ENCODE results near the gene CTSE.
A peak's percentile ranks its signal among the peaks of the same experiment; 100 is the strongest.

Gene CTSE

DNA sequence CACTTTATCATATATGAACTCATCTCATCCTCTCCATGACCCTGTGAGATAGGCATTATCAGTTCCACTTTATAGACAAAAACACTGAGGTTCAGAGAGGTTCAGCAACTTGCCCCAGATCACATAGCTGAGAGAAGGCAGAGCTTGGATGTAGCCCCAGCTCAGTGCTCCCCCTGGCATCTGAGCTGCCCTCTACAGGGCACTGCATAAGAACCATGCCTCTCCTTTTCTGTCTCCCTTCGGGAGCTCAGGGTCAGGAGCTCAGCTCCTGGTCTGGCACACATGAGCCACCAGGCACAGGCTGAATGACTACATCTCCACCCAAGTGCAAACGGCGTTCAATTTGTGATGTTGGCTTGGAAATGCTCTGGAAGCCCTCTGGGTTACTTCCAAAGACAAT lies 37.4 kb downstream of the CTSE start:
- DNase-seq (ENCODE audit: low read depth in 1 of 2, low spot score in 1 of 2), result peak in 1 of 2 experiments; percentile 53
- TF ChIP-seq JUND (IDR thresholded peaks at IDR 0.05; ENCODE audit: low read depth), result no peak
- in situ Hi-C loops (cut with HindIII; ENCODE audit: low pct_unique_long_range_greater_than_20kb, low sequenced_read_pairs), result no loop called here

DNA sequence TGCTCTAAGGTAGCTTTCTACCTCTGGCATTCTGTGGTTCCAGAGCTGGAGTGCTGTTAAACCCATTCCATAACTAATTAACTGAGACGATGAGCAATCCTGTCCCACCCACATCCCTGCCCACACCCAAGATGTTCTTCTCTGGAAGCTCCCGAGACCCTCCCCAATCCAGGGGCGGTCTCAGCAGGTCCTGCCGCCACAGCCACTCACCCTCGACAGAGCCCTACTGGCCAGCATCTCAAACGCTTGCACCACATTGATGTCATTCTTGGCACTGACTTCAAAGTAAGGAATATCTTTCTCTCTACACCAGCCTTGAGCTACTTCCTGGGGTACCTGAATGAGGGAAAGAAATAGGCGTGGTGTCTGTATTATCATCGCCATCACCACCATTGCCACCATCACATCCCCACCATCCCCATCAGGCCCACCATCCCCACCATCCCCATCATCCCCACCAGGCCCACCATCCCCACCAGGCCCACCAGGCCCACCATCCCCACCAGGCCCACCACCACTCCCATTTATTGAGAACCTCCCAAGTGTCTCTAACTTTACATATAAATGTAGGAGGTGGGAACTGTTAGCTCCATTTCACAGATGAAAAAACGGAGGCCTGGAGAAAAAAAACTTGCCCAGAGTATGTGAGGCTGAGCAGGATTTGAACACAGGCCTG lies 38.2 kb downstream of the CTSE start:
- in situ Hi-C loops (cut with HindIII; ENCODE audit: low pct_unique_long_range_greater_than_20kb, low sequenced_read_pairs), result no loop called here
- no peak for TF ChIP-seq JUND (IDR thresholded peaks at IDR 0.05; ENCODE audit: low read depth)
- no peak for DNase-seq (ENCODE audit: low read depth in 1 of 2, low spot score in 1 of 2)

DNA sequence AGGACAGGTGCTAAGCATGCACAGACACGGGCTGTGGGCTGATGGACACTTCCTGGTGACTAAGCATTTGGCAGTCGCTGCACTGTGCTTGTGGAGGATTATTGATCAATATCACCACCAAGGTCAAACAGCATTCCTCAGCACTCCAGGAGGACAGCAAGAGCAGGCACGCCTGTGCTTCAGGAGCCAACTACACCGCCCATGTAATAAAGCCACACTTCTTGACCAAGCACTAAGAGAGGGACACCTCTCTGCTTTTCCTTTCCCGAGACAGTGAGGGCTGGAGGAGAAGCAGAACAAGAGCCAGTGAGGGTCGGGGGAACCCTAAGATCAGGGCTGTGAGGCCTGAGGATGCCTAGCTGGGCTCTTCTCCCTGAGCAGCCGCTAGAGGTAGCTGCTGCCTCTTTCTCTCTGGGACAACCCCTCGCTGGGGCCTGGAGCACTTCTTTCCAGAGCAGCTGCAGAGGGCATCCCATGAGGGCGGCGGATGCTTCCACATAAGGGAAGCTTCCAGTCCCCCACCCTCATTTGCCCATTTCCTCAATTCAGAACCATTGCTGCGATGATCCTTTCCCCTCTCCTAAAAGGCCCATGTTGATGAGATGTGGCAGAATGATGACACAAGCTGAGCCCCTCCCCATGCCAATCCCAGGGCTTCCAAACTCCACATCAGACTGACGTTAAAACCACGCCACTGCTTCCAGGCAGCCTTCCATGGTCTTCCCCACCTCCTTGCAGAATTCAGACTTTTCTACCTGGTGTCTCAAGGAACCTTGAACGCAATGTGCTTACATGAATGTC lies 39.6 kb downstream of the CTSE start:
- no peak for TF ChIP-seq JUND (IDR thresholded peaks at IDR 0.05; ENCODE audit: low read depth)
- peak; percentile 74 to 97 for DNase-seq (ENCODE audit: low read depth in 1 of 2, low spot score in 1 of 2)
- in situ Hi-C loops (cut with HindIII; ENCODE audit: low pct_unique_long_range_greater_than_20kb, low sequenced_read_pairs), result no loop called here

DNA sequence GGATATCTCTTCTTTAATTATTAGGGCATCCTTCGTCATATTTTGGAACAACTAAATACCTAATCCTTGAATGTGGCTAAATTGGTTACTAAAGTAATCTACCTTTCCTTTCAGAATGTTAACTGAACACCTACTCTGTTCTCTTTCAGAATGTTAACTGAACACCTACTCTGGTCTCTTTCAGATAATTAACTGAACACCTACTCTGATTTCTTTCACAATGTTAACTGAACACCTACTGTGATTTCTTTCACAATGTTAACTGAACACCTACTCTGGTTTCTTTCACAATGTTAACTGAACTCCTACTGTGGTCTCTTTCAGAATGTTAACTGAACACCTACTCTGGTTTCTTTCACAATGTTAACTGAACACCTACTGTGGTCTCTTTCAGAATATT lies 42.4 kb downstream of the CTSE start:
- no peak for DNase-seq (ENCODE audit: low read depth in 1 of 2, low spot score in 1 of 2)
- in situ Hi-C loops (cut with HindIII; ENCODE audit: low pct_unique_long_range_greater_than_20kb, low sequenced_read_pairs), result no loop called here
- TF ChIP-seq JUND (IDR thresholded peaks at IDR 0.05; ENCODE audit: low read depth), result no peak

DNA sequence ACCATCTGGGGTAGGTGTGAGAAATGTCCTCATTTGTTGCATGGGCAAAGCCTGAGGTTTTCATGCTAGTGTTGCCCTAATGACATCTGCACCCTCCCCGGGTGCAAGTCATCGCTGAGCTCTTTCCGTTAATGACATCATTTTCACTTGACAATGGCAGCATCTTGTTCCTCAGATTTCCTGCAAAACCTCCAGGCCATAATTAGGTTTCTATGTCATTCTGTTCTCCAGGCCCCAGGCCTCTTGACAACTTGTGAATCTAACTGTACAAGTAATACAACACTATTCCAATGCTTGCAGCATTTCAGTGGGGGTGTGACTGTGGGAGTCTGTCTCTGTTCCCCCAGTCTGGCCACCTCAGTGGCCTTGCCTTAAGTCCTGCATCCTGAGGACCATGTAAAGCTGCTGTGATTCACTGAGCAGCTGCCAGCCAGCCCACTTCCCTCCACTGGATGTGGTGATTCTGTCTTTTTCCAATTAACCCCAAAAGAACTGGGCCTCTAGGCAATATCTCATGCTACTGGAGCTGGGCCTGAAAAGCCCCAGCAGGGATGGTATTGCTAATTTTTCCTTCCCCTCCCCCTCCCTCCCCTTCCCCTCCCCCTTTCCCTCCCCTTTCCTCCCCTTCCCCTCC lies 43.3 kb downstream of the CTSE start:
- in situ Hi-C loops (cut with HindIII; ENCODE audit: low pct_unique_long_range_greater_than_20kb, low sequenced_read_pairs), result no loop called here
- DNase-seq (ENCODE audit: low read depth in 1 of 2, low spot score in 1 of 2), result no peak
- no peak for TF ChIP-seq JUND (IDR thresholded peaks at IDR 0.05; ENCODE audit: low read depth)

DNA sequence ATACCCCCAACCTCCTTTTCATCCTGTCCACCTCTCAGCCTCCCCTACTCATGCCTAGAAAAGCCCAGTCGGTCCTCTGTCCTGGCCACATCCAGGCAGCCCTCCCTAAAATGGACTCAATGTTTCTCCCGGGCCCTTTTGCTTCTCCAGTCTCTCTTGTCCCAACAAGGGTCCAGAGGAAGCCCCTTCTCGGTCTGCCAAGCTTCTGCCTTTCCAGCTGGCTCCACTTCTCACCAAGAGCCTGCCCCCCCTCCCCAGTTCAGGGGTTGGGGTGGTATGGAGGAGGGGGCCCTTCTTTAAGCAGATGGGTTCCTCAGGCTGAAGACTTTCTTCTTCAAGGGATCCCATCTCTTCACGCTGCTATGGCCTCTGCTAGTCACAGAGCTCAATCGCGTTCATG lies 44.4 kb downstream of the CTSE start:
- no peak for DNase-seq (ENCODE audit: low read depth in 1 of 2, low spot score in 1 of 2)
- TF ChIP-seq JUND (IDR thresholded peaks at IDR 0.05; ENCODE audit: low read depth), result no peak
- in situ Hi-C loops (cut with HindIII; ENCODE audit: low pct_unique_long_range_greater_than_20kb, low sequenced_read_pairs), result no loop called here

DNA sequence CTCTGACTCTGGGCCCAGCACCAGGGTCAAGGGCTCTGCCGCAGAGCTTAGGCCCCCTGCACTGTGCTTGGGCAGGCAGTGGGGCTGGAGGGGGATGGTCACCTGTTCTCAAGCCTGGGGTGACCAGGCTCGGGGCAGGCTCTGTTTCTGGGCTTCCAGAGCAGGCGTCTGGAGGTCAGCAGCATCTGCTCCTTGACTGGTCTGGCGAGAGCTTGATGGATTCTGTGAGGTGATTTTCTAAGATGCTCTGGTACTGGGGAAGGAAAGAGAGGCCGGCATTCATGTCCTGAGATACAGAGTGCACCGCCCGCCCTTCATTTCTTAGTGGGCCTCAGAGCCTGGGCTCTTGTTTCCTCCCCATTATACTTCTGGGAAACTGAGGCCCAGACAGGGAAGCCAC lies 45.0 kb downstream of the CTSE start:
- DNase-seq (ENCODE audit: low read depth in 1 of 2, low spot score in 1 of 2), result no peak
- TF ChIP-seq JUND (IDR thresholded peaks at IDR 0.05; ENCODE audit: low read depth), result no peak
- in situ Hi-C loops (cut with HindIII; ENCODE audit: low pct_unique_long_range_greater_than_20kb, low sequenced_read_pairs), result no loop called here

DNA sequence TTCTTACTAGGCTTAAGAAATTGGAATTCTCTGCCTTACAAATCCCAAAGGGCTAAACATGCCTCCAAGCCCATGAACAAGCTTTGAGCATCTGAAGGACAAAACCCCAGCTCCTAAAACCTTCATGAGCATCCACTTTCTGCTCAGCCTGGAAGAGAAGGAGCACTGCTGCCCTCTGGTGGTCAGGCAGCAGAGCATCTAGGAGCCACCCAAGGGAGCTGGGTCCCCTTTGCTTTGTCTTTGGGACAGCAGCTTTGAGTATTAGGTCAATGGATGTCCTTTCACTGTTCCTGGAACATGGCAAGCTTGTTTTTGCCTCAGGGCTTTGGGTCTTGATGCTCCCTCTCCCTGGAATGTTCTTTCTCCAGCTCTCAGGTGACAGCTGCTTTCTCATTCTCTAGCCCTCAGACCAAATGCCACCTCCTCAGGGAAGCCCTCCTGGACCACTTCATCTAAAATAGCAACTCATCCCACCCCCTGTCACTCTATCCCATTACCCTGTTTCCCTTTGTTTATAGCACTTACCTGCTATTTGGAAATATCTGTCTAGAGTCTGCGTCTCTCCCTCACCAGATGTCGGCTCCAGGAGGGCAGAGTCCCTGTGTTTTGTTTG lies 46.2 kb downstream of the CTSE start:
- peak; percentile 61 to 88 for DNase-seq (ENCODE audit: low read depth in 1 of 2, low spot score in 1 of 2)
- TF ChIP-seq JUND (IDR thresholded peaks at IDR 0.05; ENCODE audit: low read depth), result no peak
- in situ Hi-C loops (cut with HindIII; ENCODE audit: low pct_unique_long_range_greater_than_20kb, low sequenced_read_pairs), result no loop called here

DNA sequence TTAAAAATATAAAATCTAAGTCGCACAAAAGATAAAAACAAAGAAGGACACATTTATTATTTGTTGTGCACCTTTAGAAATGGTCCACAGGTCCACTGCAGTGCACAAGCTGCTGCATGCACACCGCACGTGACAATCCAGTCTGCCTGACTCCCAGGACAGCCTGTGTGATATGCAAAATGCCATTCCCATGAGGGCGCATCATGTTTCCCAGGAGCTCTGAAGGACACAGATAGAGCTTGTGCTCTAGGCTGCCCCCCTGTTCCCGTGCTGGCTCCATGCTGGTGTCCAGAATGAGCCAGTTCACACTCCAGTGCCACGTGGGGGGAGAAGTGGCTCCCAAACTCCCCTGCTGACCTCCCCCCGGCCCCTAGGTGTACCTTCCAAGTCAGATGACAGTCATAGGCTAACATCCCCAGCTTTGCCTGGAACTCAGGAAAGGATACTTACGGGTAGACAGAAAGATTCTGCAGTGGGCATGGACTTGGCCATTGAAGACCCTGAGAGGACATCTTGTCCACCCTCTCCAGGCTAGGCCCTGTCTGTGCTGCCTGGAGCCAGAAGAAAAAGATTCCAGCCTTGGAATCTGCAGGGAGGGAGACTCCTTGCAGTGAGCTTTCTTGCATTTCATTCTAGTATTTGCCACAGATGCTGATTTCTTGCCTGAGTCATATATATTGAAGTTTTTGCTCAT lies 46.8 kb downstream of the CTSE start:
- DNase-seq (ENCODE audit: low read depth in 1 of 2, low spot score in 1 of 2), result no peak
- in situ Hi-C loops (cut with HindIII; ENCODE audit: low pct_unique_long_range_greater_than_20kb, low sequenced_read_pairs), result no loop called here
- TF ChIP-seq JUND (IDR thresholded peaks at IDR 0.05; ENCODE audit: low read depth), result no peak

DNA sequence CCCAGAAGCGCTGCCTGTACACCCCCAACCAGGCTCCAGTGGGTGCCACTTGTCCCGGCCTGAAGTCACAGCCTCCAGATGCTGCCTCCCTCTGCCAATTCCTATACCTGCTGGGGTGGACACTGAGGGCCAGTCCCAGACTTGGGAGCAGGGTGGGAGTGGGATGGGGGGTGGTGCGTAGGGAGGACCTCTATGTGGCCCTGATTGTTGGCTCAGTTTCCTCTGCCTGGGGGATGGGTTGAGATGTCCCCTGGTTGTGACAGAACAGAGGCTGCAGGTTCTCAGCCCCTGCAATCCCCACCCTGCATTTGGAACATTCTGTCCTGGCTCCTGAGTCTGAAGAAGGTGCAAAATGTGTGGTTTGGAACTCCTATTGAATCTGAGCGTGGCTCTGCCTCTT lies 47.7 kb downstream of the CTSE start:
- in situ Hi-C loops (cut with HindIII; ENCODE audit: low pct_unique_long_range_greater_than_20kb, low sequenced_read_pairs), result no loop called here
- TF ChIP-seq JUND (IDR thresholded peaks at IDR 0.05; ENCODE audit: low read depth), result no peak
- no peak for DNase-seq (ENCODE audit: low read depth in 1 of 2, low spot score in 1 of 2)

DNA sequence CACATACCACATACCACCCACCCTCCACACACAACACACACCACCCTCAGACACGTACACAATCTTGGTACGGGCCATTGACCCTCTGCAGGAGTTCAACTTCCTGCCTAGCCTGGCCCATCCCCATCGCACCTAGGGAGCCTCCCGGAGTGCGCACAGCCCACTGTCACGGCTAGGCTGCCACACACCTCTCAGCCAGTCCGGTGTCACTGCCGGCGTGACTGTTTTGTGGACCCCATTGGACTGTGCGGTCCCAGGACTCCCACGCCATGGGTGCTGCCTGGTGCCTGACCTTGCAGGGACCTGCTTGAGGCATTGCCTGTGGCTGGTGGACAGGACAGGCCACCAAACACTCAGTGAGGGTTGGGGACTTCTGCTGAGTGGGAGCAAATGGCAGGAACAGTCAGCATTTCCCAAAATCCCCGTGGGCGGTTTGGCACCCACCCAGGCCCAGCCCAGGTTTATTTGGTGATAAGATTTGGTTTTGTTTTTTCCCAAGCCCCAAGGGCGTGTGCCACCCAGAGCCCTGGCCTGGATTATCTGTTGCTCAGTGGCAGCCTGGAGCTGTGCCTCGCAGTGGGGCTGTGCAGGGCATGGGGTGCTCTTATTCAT lies 48.2 kb downstream of the CTSE start:
- no peak for DNase-seq (ENCODE audit: low read depth in 1 of 2, low spot score in 1 of 2)
- in situ Hi-C loops (cut with HindIII; ENCODE audit: low pct_unique_long_range_greater_than_20kb, low sequenced_read_pairs), result no loop called here
- no peak for TF ChIP-seq JUND (IDR thresholded peaks at IDR 0.05; ENCODE audit: low read depth)

DNA sequence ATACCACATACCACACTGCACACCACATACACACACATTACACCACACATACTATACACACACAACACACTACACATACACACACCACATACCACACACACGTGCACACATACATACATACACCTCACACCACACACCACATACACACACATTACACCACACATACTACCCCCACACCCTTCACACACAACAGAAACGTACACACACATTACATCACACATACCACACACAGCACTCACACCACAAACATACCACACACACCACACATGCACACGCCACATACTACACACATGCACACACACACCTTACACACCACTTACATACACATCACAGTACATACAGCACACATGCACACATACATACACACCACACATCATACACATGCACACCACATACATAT lies 49.0 kb downstream of the CTSE start:
- in situ Hi-C loops (cut with HindIII; ENCODE audit: low pct_unique_long_range_greater_than_20kb, low sequenced_read_pairs), result no loop called here

More for the DNA sequence above, 49.0 kb downstream of the CTSE start:
- no peak for DNase-seq (ENCODE audit: low read depth in 1 of 2, low spot score in 1 of 2)
- no peak for TF ChIP-seq JUND (IDR thresholded peaks at IDR 0.05; ENCODE audit: low read depth)

Measured in T47D (cell line).